Activated B cell treated with CpG ODN at 0.5 μM for 24 hours (primary cell): ENCODE results near the gene STPG3. TPM values are rescaled to one million over a fixed set of nuclear protein-coding genes. Genes with fewer than 3 reads are reported as not detected.
A peak's percentile ranks its signal among the peaks of the same experiment; 100 is the strongest.
"Not testable (repeated sequence)": the region's sequence is repeated elsewhere in the genome, so short reads cannot be mapped to it uniquely, and the experiment has no call there.

Experiments used
- ATAC-seq: fragments of 200-7000 bp; cut with Tn5 transposase; one replicate; pipeline ENCODE4 v1.10.0; 2021; ENCODE audit warnings: low read depth, mild to moderate bottlenecking, moderate library complexity
- CTCF ChIA-PET: fragments of 350-600 bp; sonication (Branson Sonifier 250); formaldehyde crosslinking; loops from one replicate; lab custom pipeline; 2021; ENCODE audit warnings: antibody characterized with exemption; lab: Charles Lee
- POLR2A ChIA-PET: fragments of 350-600 bp; sonication (Branson Sonifier 250); formaldehyde crosslinking; loops from one replicate; lab custom pipeline; 2021; ENCODE audit warnings: antibody characterized with exemption; lab: Charles Lee
- DNase-seq: peaks from one replicate; pipeline ENCODE4 v3.0.0; 2022
- H3K27ac Mint-ChIP-seq: one replicate; pipeline ENCODE4 v1.8.0; 2020; ENCODE audit warnings: mixed read lengths
- H3K27me3 Mint-ChIP-seq: one replicate; pipeline ENCODE4 v1.8.0; 2021; ENCODE audit warnings: mixed read lengths
- H3K36me3 Mint-ChIP-seq: one replicate; pipeline ENCODE4 v1.8.0; 2021; ENCODE audit warnings: low read depth, mixed read lengths
- H3K4me1 Mint-ChIP-seq: one replicate; pipeline ENCODE4 v1.8.0; 2021; ENCODE audit warnings: mixed read lengths
- H3K4me3 Mint-ChIP-seq: one replicate; pipeline ENCODE4 v1.8.0; 2020; ENCODE audit warnings: mild to moderate bottlenecking, mixed read lengths
- H3K9me3 Mint-ChIP-seq: one replicate; pipeline ENCODE4 v1.8.0; 2020; ENCODE audit warnings: mixed read lengths
- CTCF ChIP-seq: fragments of 200-600 bp; IDR thresholded peaks from one replicate; pipeline ENCODE4 v1.8.0; 2022; ENCODE audit warnings: antibody characterized with exemption, mild to moderate bottlenecking
- intact Hi-C: fragments of 100-400 bp; cut with micrococcal nuclease; formaldehyde crosslinking; loops from one replicate; pipeline ENCODE4 v1.15.1; 2024
- total RNA-seq: library from RNA; stranded (reverse); gene quantifications from 2 replicates; pipeline ENCODE4 v1.2.3, GENCODE V29; 2022

STPG3 gene
- total RNA-seq, 1 donor from 2014 or later: not detected

- no peaks in the 10 kb centered on the region for H3K9me3 Mint-ChIP-seq
- peak within 1 kb of the TSS; percentile 93 for H3K27ac Mint-ChIP-seq
- H3K36me3 Mint-ChIP-seq: peaks cover 25% of the 10 kb centered on the region
- peak; percentile 95 for DNase-seq
- H3K4me3 Mint-ChIP-seq: peak within 1 kb of the TSS; percentile 88
- intact Hi-C loops: loop anchor here (1.0 to 5.0 kb wide), 10 partner anchors 14 to 450 kb away; partner anchors contain the start of genes EXD3, NDOR1, NELFB and NOXA1
- H3K4me1 Mint-ChIP-seq: peaks cover 50% of the 10 kb centered on the region
- POLR2A ChIA-PET: interaction anchor here (0.6 to 6.2 kb wide), 64 partner anchors 9 to 837 kb away, joined by 3 to 160 read pairs (median 4); partner anchors contain the start of genes ABCA2, AJM1, ANAPC2 and ARRDC1
- TF ChIP-seq CTCF: no peak
- CTCF ChIA-PET: interaction anchor here (1.3 to 1.6 kb wide), 3 partner anchors 22 to 194 kb away, joined by 3 to 6 read pairs (median 4); partner anchors contain the start of gene NPDC1
- peak; percentile 75 for ATAC-seq
- no peaks in the 10 kb centered on the region for H3K27me3 Mint-ChIP-seq
These were observed 10.1 kb upstream of the STPG3 start, which contains the start of gene TUBB4B for GRCh38 chr9:137240841-137241489. Gene TUBB4B (plus strand): TSS chr9:137241287. CDS start chr9:137241361, 74 bp downstream.

GRCh38 chr9:137241490-137242268, 9.4 kb upstream of the STPG3 start:
- ChIA-PET POLR2A (interaction anchor here (0.9 to 6.2 kb wide), 34 partner anchors 10 to 541 kb away, joined by 3 to 160 read pairs (median 5); partner anchors contain the start of genes ANAPC2, C8G, CYSRT1 and DPP7), CTCF (interaction anchor here (1.3 to 1.6 kb wide), 2 partner anchors 22 to 195 kb away, joined by 4 to 6 read pairs; partner anchors contain the start of gene NPDC1)
- H3K27me3 Mint-ChIP-seq: no peaks in the 10 kb centered on the region
- no peaks in the 10 kb centered on the region for H3K9me3 Mint-ChIP-seq
- peaks cover 25% of the 10 kb centered on the region for H3K36me3 Mint-ChIP-seq
- TF ChIP-seq CTCF: no peak
- H3K4me3 Mint-ChIP-seq: peak overlapping the region; percentile 88
- ATAC-seq: peak; percentile 12
- intact Hi-C loops: loop anchor here (1.0 to 5.0 kb wide), 10 partner anchors 14 to 451 kb away; partner anchors contain the start of genes EXD3, NDOR1, NELFB and NOXA1
- DNase-seq: peak; percentile 63
- H3K27ac Mint-ChIP-seq: no peak overlapping the region
- H3K4me1 Mint-ChIP-seq: peaks cover 44% of the 10 kb centered on the region

DNA sequence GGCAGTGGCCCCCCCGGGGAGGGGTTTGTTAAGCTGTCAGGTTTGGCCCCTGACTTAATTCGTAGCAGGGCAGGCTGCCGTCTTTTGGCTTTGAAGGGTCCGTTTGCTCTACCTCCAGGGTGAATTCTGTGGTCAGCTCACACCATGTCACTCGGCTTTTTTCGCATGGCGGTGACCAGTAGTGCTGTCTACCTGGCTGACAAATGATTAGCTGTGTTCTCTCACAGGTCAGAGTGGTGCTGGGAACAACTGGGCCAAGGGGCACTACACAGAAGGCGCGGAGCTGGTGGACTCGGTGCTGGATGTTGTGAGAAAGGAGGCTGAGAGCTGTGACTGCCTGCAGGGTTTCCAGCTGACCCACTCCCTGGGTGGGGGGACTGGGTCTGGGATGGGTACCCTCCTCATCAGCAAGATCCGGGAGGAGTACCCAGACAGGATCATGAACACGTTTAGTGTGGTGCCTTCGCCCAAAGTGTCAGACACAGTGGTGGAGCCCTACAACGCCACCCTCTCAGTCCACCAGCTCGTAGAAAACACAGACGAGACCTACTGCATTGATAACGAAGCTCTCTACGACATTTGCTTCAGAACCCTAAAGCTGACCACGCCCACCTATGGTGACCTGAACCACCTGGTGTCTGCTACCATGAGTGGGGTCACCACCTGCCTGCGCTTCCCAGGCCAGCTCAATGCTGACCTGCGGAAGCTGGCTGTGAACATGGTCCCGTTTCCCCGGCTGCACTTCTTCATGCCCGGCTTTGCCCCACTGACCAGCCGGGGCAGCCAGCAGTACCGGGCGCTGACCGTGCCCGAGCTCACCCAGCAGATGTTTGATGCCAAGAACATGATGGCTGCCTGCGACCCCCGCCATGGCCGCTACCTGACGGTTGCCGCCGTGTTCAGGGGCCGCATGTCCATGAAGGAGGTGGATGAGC, 8.6 kb upstream of the STPG3 start:
- ChIA-PET POLR2A (interaction anchor here (0.9 to 6.2 kb wide), 14 partner anchors 11 to 452 kb away, joined by 3 to 160 read pairs (median 5); partner anchors contain the start of genes ANAPC2, C8G, MAN1B1 and NELFB), CTCF (interaction anchor here (0.8 kb wide), 1 partner anchor 11 kb away, joined by 3 read pairs; no protein-coding TSS in a partner anchor)
- no peak for TF ChIP-seq CTCF
- no peaks in the 10 kb centered on the region for H3K9me3 Mint-ChIP-seq
- no peak for DNase-seq
- ATAC-seq: no peak
- H3K4me1 Mint-ChIP-seq: peaks cover 38% of the 10 kb centered on the region
- H3K36me3 Mint-ChIP-seq: peaks cover 25% of the 10 kb centered on the region
- H3K4me3 Mint-ChIP-seq: peak overlapping the region; percentile 81
- intact Hi-C loops: loop anchor here (5.0 kb wide), 1 partner anchor 180 kb away; the partner anchor contains the start of genes EXD3 and NOXA1
- peak overlapping the region; percentile 69 for H3K27ac Mint-ChIP-seq
- no peaks in the 10 kb centered on the region for H3K27me3 Mint-ChIP-seq

DNA sequence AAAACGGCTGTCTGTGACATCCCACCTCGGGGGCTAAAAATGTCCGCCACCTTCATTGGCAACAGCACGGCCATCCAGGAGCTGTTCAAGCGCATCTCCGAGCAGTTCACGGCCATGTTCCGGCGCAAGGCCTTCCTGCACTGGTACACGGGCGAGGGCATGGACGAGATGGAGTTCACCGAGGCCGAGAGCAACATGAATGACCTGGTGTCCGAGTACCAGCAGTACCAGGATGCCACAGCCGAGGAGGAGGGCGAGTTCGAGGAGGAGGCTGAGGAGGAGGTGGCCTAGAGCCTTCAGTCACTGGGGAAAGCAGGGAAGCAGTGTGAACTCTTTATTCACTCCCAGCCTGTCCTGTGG, 7.8 kb upstream of the STPG3 start:
- H3K4me3 Mint-ChIP-seq, H3K27ac Mint-ChIP-seq, H3K9me3 Mint-ChIP-seq, H3K27me3 Mint-ChIP-seq, CTCF ChIA-PET, ATAC-seq, DNase-seq: not testable (repeated sequence)
- POLR2A ChIA-PET: interaction anchor here (1.0 to 6.2 kb wide), 4 partner anchors 10 to 453 kb away, joined by 3 to 160 read pairs (median 6); partner anchors contain the start of genes NELFB, STPG3 and TMEM141
- intact Hi-C loops: loop anchor here (5.0 kb wide), 1 partner anchor 179 kb away; the partner anchor contains the start of genes EXD3 and NOXA1
- Mint-ChIP-seq H3K36me3 (peaks cover 25% of the 10 kb centered on the region), H3K4me1 (peaks cover 35% of the 10 kb centered on the region)
